HL-60 (cell line): ENCODE data around the gene SH3D19.

Experiments
- DNase-seq, 2 experiments: peaks; one replicate each; pipeline ENCODE4 v3.0.0-alpha.2; 2010 to 2020; ENCODE audit warnings: low read depth in 1 of 2, low spot score in 1 of 2
- H3K27ac ChIP-seq: fragments of 250-450 bp; sonication (Bioruptor Pico); replicated peaks from 2 replicates; pipeline ENCODE4 v1.5.1; 2020; ENCODE audit warnings: mild to moderate bottlenecking, moderate library complexity
- H3K27me3 ChIP-seq: fragments of 250-450 bp; sonication (Bioruptor Pico); 2 replicates; pipeline ENCODE4 v1.5.1; 2021; ENCODE audit warnings: mild to moderate bottlenecking, moderate library complexity; ENCODE audit not compliant: insufficient read depth, poor library complexity, severe bottlenecking
- H3K4me3 ChIP-seq: replicated peaks from 2 replicates; pipeline ENCODE4 v1.5.1; 2011; ENCODE audit warnings: mild to moderate bottlenecking, control low read depth, low read length; ENCODE audit not compliant: insufficient read depth
- CTCF ChIP-seq: IDR thresholded peaks from one replicate; pipeline ENCODE4 v1.5.1; 2011; ENCODE audit warnings: low read length, control low read depth, inconsistent platforms; ENCODE audit not compliant: insufficient read depth
- GABPA ChIP-seq: IDR thresholded peaks from 2 replicates; pipeline ENCODE4 v1.6.1; 2012; ENCODE audit warnings: low read depth
- POLR2AphosphoS5 ChIP-seq: IDR thresholded peaks from 2 replicates; pipeline ENCODE4 v1.6.1; 2012; ENCODE audit warnings: low read depth
- REST ChIP-seq: IDR thresholded peaks from 2 replicates; pipeline ENCODE4 v1.6.1; 2012; ENCODE audit warnings: low read depth; ENCODE audit not compliant: insufficient replicate concordance
- SPI1 ChIP-seq: IDR thresholded peaks from 2 replicates; pipeline ENCODE4 v1.6.1; 2012; ENCODE audit warnings: low read depth, mild to moderate bottlenecking, borderline replicate concordance

SH3D19 gene

GRCh38 chr4:151219948-151220347 is 105.5 kb downstream of the SH3D19 start:
- H3K27ac ChIP-seq = no peak overlapping the region
- DNase-seq = no peak
- H3K27me3 ChIP-seq = no peaks in the 10 kb centered on the region
- no peak overlapping the region for H3K4me3 ChIP-seq
- no peak for TF ChIP-seq GABPA

GRCh38 chr4:151219091-151219490 is 106.3 kb downstream of the SH3D19 start:
- Histone ChIP-seq H3K4me3 (no peak overlapping the region), H3K27me3 (no peaks in the 10 kb centered on the region), H3K27ac (no peak overlapping the region)
- DNase-seq = no peak
- TF ChIP-seq REST = no peak
- TF ChIP-seq SPI1 = no peak

GRCh38 chr4:151218343-151218742 is 107.1 kb downstream of the SH3D19 start:
- no peak overlapping the region for H3K27ac ChIP-seq
- H3K27me3 ChIP-seq = no peaks in the 10 kb centered on the region
- DNase-seq = no peak
- no peak for TF ChIP-seq SPI1
- TF ChIP-seq REST = no peak
- TF ChIP-seq POLR2AphosphoS5 = no peak
- no peak for TF ChIP-seq GABPA
- TF ChIP-seq CTCF = no peak
- H3K4me3 ChIP-seq = no peak overlapping the region

- no peak for DNase-seq
- no peak for TF ChIP-seq SPI1
- no peak for TF ChIP-seq CTCF
- no peak for TF ChIP-seq REST
- TF ChIP-seq POLR2AphosphoS5 = no peak
- no peak for TF ChIP-seq GABPA
- Histone ChIP-seq H3K27ac (no peak overlapping the region), H3K4me3 (no peak overlapping the region), H3K27me3 (no peaks in the 10 kb centered on the region)
Observed at GRCh38 chr4:151217326-151217725, 108.1 kb downstream of the SH3D19 start.
